CD14-positive monocyte (primary cell): ENCODE results near the gene CPNE4. TPM values are rescaled to one million over a fixed set of nuclear protein-coding genes. Genes with fewer than 3 reads are reported as not detected.

Experiments used
- DNase-seq, 3 donors: peaks; one replicate each; pipeline ENCODE4 v3.0.0-alpha.2; 2011 to 2022
- H2AFZ ChIP-seq: 2 replicates; pipeline ENCODE4 v1.6.0; 2012; ENCODE audit warnings: mild to moderate bottlenecking, low read depth, low read length, inconsistent platforms; ENCODE audit not compliant: insufficient read depth, poor library complexity, severe bottlenecking
- H3K27ac ChIP-seq, 2 donors: 1 replicate in 1 of 2; 2 replicates in 1 of 2; pipeline ENCODE4 v1.5.1; 2012 to 2013; ENCODE audit warnings: low read length in 2 of 2, control low read depth in 1 of 2, inconsistent platforms in 1 of 2, low read depth in 1 of 2, mild to moderate bottlenecking in 1 of 2
- H3K27me3 ChIP-seq, 2 donors: one replicate each; pipeline versions ENCODE4 v1.6.0 to v1.6.1; 2011 to 2013; ENCODE audit warnings: low read length in 2 of 2; ENCODE audit not compliant: control insufficient read depth in 2 of 2, insufficient read depth in 2 of 2
- H3K36me3 ChIP-seq, 2 donors: replicated peaks in 1 of 2; 1 replicate in 1 of 2; 2 replicates in 1 of 2; pipeline versions ENCODE4 v1.5.1 to v1.6.1; 2012 to 2013; ENCODE audit warnings: low read length in 2 of 2, control low read depth in 1 of 2, inconsistent platforms in 1 of 2, mild to moderate bottlenecking in 1 of 2; ENCODE audit not compliant: insufficient read depth in 2 of 2, control insufficient read depth in 1 of 2
- H3K4me1 ChIP-seq, 2 donors: 1 replicate in 1 of 2; 2 replicates in 1 of 2; pipeline versions ENCODE4 v1.5.1 to v1.6.1; 2012 to 2013; ENCODE audit warnings: low read length in 2 of 2, control low read depth in 1 of 2, inconsistent platforms in 1 of 2, mild to moderate bottlenecking in 1 of 2, moderate library complexity in 1 of 2; ENCODE audit not compliant: insufficient read depth in 2 of 2, control insufficient read depth in 1 of 2
- H3K4me2 ChIP-seq: replicated peaks from 2 replicates; pipeline ENCODE3; 2012; ENCODE audit warnings: low read length, moderate library complexity, mild to moderate bottlenecking; ENCODE audit not compliant: poor library complexity, severe bottlenecking; ENCODE audit errors: extremely low read depth
- H3K4me3 ChIP-seq, 3 experiments: fragments of 200-600 bp in 1 of 3; sonication (generic) in 1 of 3; replicated peaks in 1 of 3; 1 replicate in 2 of 3; 2 replicates in 1 of 3; pipeline ENCODE4 v1.5.1; 2011 to 2013; ENCODE audit warnings: low read length in 3 of 3, mild to moderate bottlenecking in 3 of 3, control low read depth in 2 of 3, low read depth in 2 of 3, inconsistent platforms in 1 of 3, moderate library complexity in 1 of 3
- H3K79me2 ChIP-seq: 2 replicates; pipeline ENCODE4 v1.6.0; 2012; ENCODE audit warnings: mild to moderate bottlenecking, control low read depth, inconsistent platforms, low read length, moderate library complexity; ENCODE audit not compliant: insufficient read depth
- H3K9ac ChIP-seq: 2 replicates; pipeline ENCODE4 v1.6.0; 2017; ENCODE audit warnings: low read length, mild to moderate bottlenecking; ENCODE audit not compliant: insufficient read depth, poor library complexity, severe bottlenecking
- H3K9me3 ChIP-seq, 2 donors: replicated peaks in 1 of 2; 1 replicate in 1 of 2; 2 replicates in 1 of 2; pipeline versions ENCODE4 v1.5.1 to v1.6.1; 2012 to 2013; ENCODE audit warnings: low read length in 2 of 2, control low read depth in 1 of 2; ENCODE audit not compliant: control insufficient read depth in 1 of 2, insufficient read depth in 1 of 2
- H4K20me1 ChIP-seq: 2 replicates; pipeline ENCODE4 v1.6.0; 2012; ENCODE audit warnings: mild to moderate bottlenecking, low read length, control low read depth, moderate library complexity; ENCODE audit not compliant: insufficient read depth
- H3K27ac Mint-ChIP-seq, 7 donors: one replicate each; pipeline ENCODE4 v1.8.0; 2020; ENCODE audit warnings: mild to moderate bottlenecking in 7 of 7, mixed read lengths in 7 of 7, moderate library complexity in 6 of 7, inconsistent platforms in 2 of 7
- H3K27me3 Mint-ChIP-seq, 3 donors: one replicate each; pipeline ENCODE4 v1.8.0; 2021 to 2022; ENCODE audit warnings: low read depth in 3 of 3, mild to moderate bottlenecking in 3 of 3, mixed read lengths in 3 of 3, moderate library complexity in 3 of 3, inconsistent platforms in 1 of 3
- H3K36me3 Mint-ChIP-seq, 2 donors: one replicate each; pipeline ENCODE4 v1.8.0; 2020; ENCODE audit warnings: mixed read lengths in 2 of 2, inconsistent platforms in 1 of 2, mild to moderate bottlenecking in 1 of 2
- H3K4me1 Mint-ChIP-seq: one replicate; pipeline ENCODE4 v1.8.0; 2020; ENCODE audit warnings: mild to moderate bottlenecking, mixed read lengths
- H3K4me3 Mint-ChIP-seq, 2 donors: one replicate each; pipeline ENCODE4 v1.8.0; 2020; ENCODE audit warnings: mild to moderate bottlenecking in 2 of 2, mixed read lengths in 2 of 2, moderate library complexity in 1 of 2
- H3K9me3 Mint-ChIP-seq, 7 donors: one replicate each; pipeline ENCODE4 v1.8.0; 2020 to 2022; ENCODE audit warnings: mixed read lengths in 7 of 7, mild to moderate bottlenecking in 6 of 7, moderate library complexity in 6 of 7, inconsistent platforms in 2 of 7
- WGBS: methylation state at CpG from one replicate; pipeline ENCODE4 v1.1.5; 2013; ENCODE audit warnings: missing lambda C conversion rate; ENCODE audit not compliant: insufficient coverage; 5-methylcytosine and 5-hydroxymethylcytosine counted together
- intact Hi-C, 2 donors: fragments of 100-400 bp; cut with micrococcal nuclease; formaldehyde crosslinking; loops; one replicate each; pipeline versions ENCODE4 v1.15.0 to v1.15.1; 2023
- polyA plus RNA-seq, 3 donors: library from polyadenylated mRNA; depleted of rRNA in 1 of 3; unstranded in 2 of 3; stranded (reverse) in 1 of 3; fragments of 300-500 nt in 2 of 3; fragments of >200 nt in 1 of 3; fragmentation: Illumina TruSeq in 2 of 3; gene quantifications; 1 replicate in 2 of 3; 2 replicates in 1 of 3; pipeline ENCODE4 v1.2.3, GENCODE V29; 2012 to 2021
- TF ChIP-seq, protein P1 (sequence below): fragments of 200-600 bp; IDR thresholded peaks from one replicate; pipeline ENCODE4 v1.8.0; 2022; ENCODE audit warnings: antibody characterized with exemption, mild to moderate bottlenecking

CPNE4 gene
- polyA plus RNA-seq, 3 donors: not detected

- H3K4me3 Mint-ChIP-seq: no peak overlapping the region
- Histone ChIP-seq H3K27ac (no peak overlapping the region), H3K9me3 (peaks cover 0 to 3% of the 10 kb centered on the region in 2 donors), H2AFZ (no peak overlapping the region), H3K4me1 (no peaks in the 10 kb centered on the region), H3K9ac (no peak overlapping the region), H3K36me3 (no peaks in the 10 kb centered on the region), H3K4me2 (no peak overlapping the region), H3K79me2 (no peaks in the 10 kb centered on the region), H4K20me1 (no peaks in the 10 kb centered on the region), H3K4me3 (no peak overlapping the region), H3K27me3 (no peaks in the 10 kb centered on the region)
- peaks cover 0 to 4% (median 0%) of the 10 kb centered on the region in 3 donors for H3K27me3 Mint-ChIP-seq
- no peak for DNase-seq
- H3K4me1 Mint-ChIP-seq: no peaks in the 10 kb centered on the region
- no peaks in the 10 kb centered on the region for H3K36me3 Mint-ChIP-seq
- H3K9me3 Mint-ChIP-seq: peaks cover 0 to 7% (median 4%) of the 10 kb centered on the region in 7 donors
- TF ChIP-seq, protein P1, sequence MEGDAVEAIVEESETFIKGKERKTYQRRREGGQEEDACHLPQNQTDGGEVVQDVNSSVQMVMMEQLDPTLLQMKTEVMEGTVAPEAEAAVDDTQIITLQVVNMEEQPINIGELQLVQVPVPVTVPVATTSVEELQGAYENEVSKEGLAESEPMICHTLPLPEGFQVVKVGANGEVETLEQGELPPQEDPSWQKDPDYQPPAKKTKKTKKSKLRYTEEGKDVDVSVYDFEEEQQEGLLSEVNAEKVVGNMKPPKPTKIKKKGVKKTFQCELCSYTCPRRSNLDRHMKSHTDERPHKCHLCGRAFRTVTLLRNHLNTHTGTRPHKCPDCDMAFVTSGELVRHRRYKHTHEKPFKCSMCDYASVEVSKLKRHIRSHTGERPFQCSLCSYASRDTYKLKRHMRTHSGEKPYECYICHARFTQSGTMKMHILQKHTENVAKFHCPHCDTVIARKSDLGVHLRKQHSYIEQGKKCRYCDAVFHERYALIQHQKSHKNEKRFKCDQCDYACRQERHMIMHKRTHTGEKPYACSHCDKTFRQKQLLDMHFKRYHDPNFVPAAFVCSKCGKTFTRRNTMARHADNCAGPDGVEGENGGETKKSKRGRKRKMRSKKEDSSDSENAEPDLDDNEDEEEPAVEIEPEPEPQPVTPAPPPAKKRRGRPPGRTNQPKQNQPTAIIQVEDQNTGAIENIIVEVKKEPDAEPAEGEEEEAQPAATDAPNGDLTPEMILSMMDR: no peak
- intact Hi-C loops: no loop called here
- WGBS: no CpG with 5 or more reads among the region's 1 CpG
- H3K27ac Mint-ChIP-seq: no peak overlapping the region
Observed at GRCh38 chr3:131782751-131783150, 252.1 kb downstream of the CPNE4 start.

- Histone ChIP-seq H3K4me3 (no peak overlapping the region), H3K4me2 (no peak overlapping the region), H3K79me2 (no peaks in the 10 kb centered on the region), H3K9ac (no peak overlapping the region), H3K36me3 (no peaks in the 10 kb centered on the region), H3K9me3 (peaks cover 0 to 3% of the 10 kb centered on the region in 2 donors), H3K4me1 (no peaks in the 10 kb centered on the region), H3K27ac (no peak overlapping the region), H4K20me1 (no peaks in the 10 kb centered on the region), H2AFZ (no peak overlapping the region), H3K27me3 (no peaks in the 10 kb centered on the region)
- Mint-ChIP-seq H3K27me3 (peaks cover 0 to 2% (median 1%) of the 10 kb centered on the region in 3 donors), H3K36me3 (no peaks in the 10 kb centered on the region), H3K9me3 (peaks cover 0 to 13% (median 6%) of the 10 kb centered on the region in 7 donors), H3K4me1 (no peaks in the 10 kb centered on the region), H3K27ac (no peak overlapping the region), H3K4me3 (no peak overlapping the region)
- no CpG with 5 or more reads among the region's 2 CpGs for WGBS
- no peak for DNase-seq
- TF ChIP-seq, protein P1: no peak
- intact Hi-C loops: no loop called here
Observed at GRCh38 chr3:131778526-131778925, 256.3 kb downstream of the CPNE4 start.
